PC-3 (cell line): ENCODE results near the gene DNMBP.

ENCODE experiments used
- EZH2 ChIP-seq: fragments of 300-600 bp; sonication (generic); IDR thresholded peaks from one replicate; pipeline ENCODE4 v1.6.1; 2017; ENCODE audit warnings: antibody characterized with exemption, mild to moderate bottlenecking, low read length; ENCODE audit not compliant: unreplicated experiment
- EZH2phosphoT487 ChIP-seq: fragments of 300-600 bp; sonication (generic); IDR thresholded peaks from 2 replicates; pipeline ENCODE4 v1.6.1; 2018; ENCODE audit warnings: mild to moderate bottlenecking, antibody characterized with exemption, low read length, borderline replicate concordance

GRCh38 chr10:99958806-99959205 lies 50.9 kb downstream of the DNMBP start:
- TF ChIP-seq EZH2phosphoT487, result no peak
- no peak for TF ChIP-seq EZH2
